GM12892 (cell line): ENCODE data around the gene RGS11.

ENCODE experiments used
- POLR2A ChIP-seq: IDR thresholded peaks from 2 replicates; pipeline ENCODE4 v1.6.1; 2011; ENCODE audit warnings: low read depth, low read length, control low read depth
- TAF1 ChIP-seq: IDR thresholded peaks from 2 replicates; pipeline ENCODE4 v1.6.1; 2011; ENCODE audit warnings: low read depth, mild to moderate bottlenecking, control low read depth, low read length, borderline replicate concordance

DNA sequence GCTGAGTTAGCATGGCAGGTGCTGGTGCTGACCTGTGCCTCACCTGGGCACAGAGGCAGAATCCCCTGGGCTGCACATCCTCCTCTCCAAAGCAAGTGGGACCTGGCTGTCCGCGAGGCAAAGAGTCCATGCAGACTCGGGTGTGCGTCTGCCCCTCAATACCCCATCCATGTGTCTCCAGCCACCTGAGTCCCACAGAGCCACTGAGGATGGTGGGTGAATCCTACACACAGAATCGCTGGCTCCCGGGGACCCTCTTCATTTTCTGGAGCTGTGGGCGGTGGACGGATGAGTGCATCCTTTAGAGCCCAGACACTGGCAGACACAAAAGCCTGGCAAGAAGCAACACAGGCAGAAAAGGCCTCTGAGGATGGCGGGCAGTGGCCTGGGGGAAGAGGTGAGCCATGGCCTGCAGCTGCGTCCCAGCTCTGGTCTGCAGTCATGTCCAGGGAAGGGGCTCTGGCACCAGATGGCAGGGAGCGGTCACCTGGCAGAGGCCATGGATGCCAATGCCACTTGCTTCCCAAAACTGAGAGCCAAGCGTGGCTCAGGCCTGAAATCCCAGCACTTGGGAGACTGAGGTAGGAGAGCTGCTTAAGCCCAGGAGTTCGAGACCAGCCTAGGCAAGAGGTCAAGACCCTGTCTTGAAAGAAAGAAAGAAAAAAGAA is 46.9 kb upstream of the RGS11 start:
- no peak for TF ChIP-seq POLR2A
- no peak for TF ChIP-seq TAF1
